ENCODE data around the gene TREM1. TPM values are rescaled to one million over a fixed set of nuclear protein-coding genes. Genes with fewer than 3 reads are reported as not detected.
A peak's percentile ranks its signal among the peaks of the same experiment; 100 is the strongest.

TREM1 gene
- total RNA-seq, 2 donors from 2014 or later: not detected

GRCh38 chr6:41239467-41240159 is 46.9 kb downstream of the TREM1 start:
- H3K4me3 Mint-ChIP-seq: peak overlapping the region; percentile 56
- Histone ChIP-seq H3K27ac (ENCODE audit: low read depth, low read length) (no peak overlapping the region), H3K4me1 (ENCODE audit: control insufficient read depth, insufficient read depth, low read length) (no peaks in the 10 kb centered on the region), H3K9me3 (ENCODE audit: control insufficient read depth, low read length) (no peaks in the 10 kb centered on the region), H3K36me3 (ENCODE audit: control insufficient read depth, insufficient read depth, low read length) (no peaks in the 10 kb centered on the region), H3K9ac (ENCODE audit: extremely low read depth, low read length, poor library complexity, severe bottlenecking) (no peak overlapping the region), H3K4me3 (ENCODE audit: low read length) (peak overlapping the region; percentile 70), H3K27me3 (ENCODE audit: control insufficient read depth, insufficient read depth, low read length, poor library complexity, severe bottlenecking) (peaks cover 25% of the 10 kb centered on the region)
- 8 to 11% methylated on average over 13 to 22 of the region's 22 CpGs for WGBS, 2 experiments (ENCODE audit: insufficient coverage in 1 of 2, insufficient read length in 1 of 2)
- peak; percentile 76 for DNase-seq
- no peaks in the 10 kb centered on the region for H3K9me3 Mint-ChIP-seq
- TF ChIP-seq CTCF (conservative IDR thresholded peaks at IDR 0.05): peak; percentile 59
- no peaks in the 10 kb centered on the region for H3K36me3 Mint-ChIP-seq (ENCODE audit: low read depth)
- peaks cover 49% of the 10 kb centered on the region for H3K27me3 Mint-ChIP-seq (ENCODE audit: insufficient read depth)
- no peak overlapping the region for H3K27ac Mint-ChIP-seq
- H3K4me1 Mint-ChIP-seq: peaks cover 8% of the 10 kb centered on the region

- Mint-ChIP-seq H3K4me1 (peaks cover 8% of the 10 kb centered on the region), H3K36me3 (ENCODE audit: low read depth) (no peaks in the 10 kb centered on the region), H3K27ac (no peak overlapping the region), H3K4me3 (no peak overlapping the region), H3K27me3 (ENCODE audit: insufficient read depth) (peaks cover 29% of the 10 kb centered on the region), H3K9me3 (no peaks in the 10 kb centered on the region)
- Histone ChIP-seq H3K4me1 (ENCODE audit: control insufficient read depth, insufficient read depth, low read length) (no peaks in the 10 kb centered on the region), H3K27ac (ENCODE audit: low read depth, low read length) (no peak overlapping the region), H3K27me3 (ENCODE audit: control insufficient read depth, insufficient read depth, low read length, poor library complexity, severe bottlenecking) (peaks cover 25% of the 10 kb centered on the region), H3K9ac (ENCODE audit: extremely low read depth, low read length, poor library complexity, severe bottlenecking) (no peak overlapping the region), H3K9me3 (ENCODE audit: control insufficient read depth, low read length) (no peaks in the 10 kb centered on the region), H3K4me3 (ENCODE audit: low read length) (no peak overlapping the region), H3K36me3 (ENCODE audit: control insufficient read depth, insufficient read depth, low read length) (no peaks in the 10 kb centered on the region)
- TF ChIP-seq CTCF (conservative IDR thresholded peaks at IDR 0.05): no peak
- WGBS, 2 experiments (ENCODE audit: insufficient coverage in 1 of 2, insufficient read length in 1 of 2): 72 to 85% methylated on average over 3 to 5 of the region's 5 CpGs
- DNase-seq: no peak
Observed at GRCh38 chr6:41237128-41237527, 49.4 kb downstream of the TREM1 start.

- TF ChIP-seq CTCF (conservative IDR thresholded peaks at IDR 0.05): no peak
- no peak overlapping the region for H3K9ac ChIP-seq (ENCODE audit: extremely low read depth, low read length, poor library complexity, severe bottlenecking)
- H3K4me3 Mint-ChIP-seq: no peak overlapping the region
- no peaks in the 10 kb centered on the region for H3K9me3 Mint-ChIP-seq
- H3K9me3 ChIP-seq (ENCODE audit: control insufficient read depth, low read length): no peaks in the 10 kb centered on the region
- no peaks in the 10 kb centered on the region for H3K36me3 ChIP-seq (ENCODE audit: control insufficient read depth, insufficient read depth, low read length)
- no peaks in the 10 kb centered on the region for H3K36me3 Mint-ChIP-seq (ENCODE audit: low read depth)
- no peaks in the 10 kb centered on the region for H3K4me1 ChIP-seq (ENCODE audit: control insufficient read depth, insufficient read depth, low read length)
- H3K27ac Mint-ChIP-seq: no peak overlapping the region
- WGBS, 2 experiments (ENCODE audit: insufficient coverage in 1 of 2, insufficient read length in 1 of 2): 91 to 97% methylated on average over 4 of the region's 4 CpGs
- peaks cover 25% of the 10 kb centered on the region for H3K27me3 ChIP-seq (ENCODE audit: control insufficient read depth, insufficient read depth, low read length, poor library complexity, severe bottlenecking)
- no peak overlapping the region for H3K4me3 ChIP-seq (ENCODE audit: low read length)
- peaks cover 25% of the 10 kb centered on the region for H3K27me3 Mint-ChIP-seq (ENCODE audit: insufficient read depth)
- H3K4me1 Mint-ChIP-seq: peaks cover 8% of the 10 kb centered on the region
- DNase-seq: no peak
- H3K27ac ChIP-seq (ENCODE audit: low read depth, low read length): no peak overlapping the region
Observed at GRCh38 chr6:41236276-41236675, 50.2 kb downstream of the TREM1 start.

Data from endodermal cell (in vitro differentiated cells).